H1 (cell line): Measurements from ENCODE around the gene LMBR1. TPM values are rescaled to one million over a fixed set of nuclear protein-coding genes. Genes with fewer than 3 reads are reported as not detected.
A peak's percentile ranks its signal among the peaks of the same experiment; 100 is the strongest.

ENCODE experiments used
- CTCF ChIA-PET: fragments of 300-600 bp; sonication (Branson Sonifier 250); formaldehyde crosslinking; loops from one replicate; lab custom pipeline; 2021; ENCODE audit not compliant: partially characterized antibody; lab: Charles Lee
- POLR2A ChIA-PET: fragments of 300-600 bp; sonication (Branson Sonifier 250); formaldehyde crosslinking; loops from one replicate; lab custom pipeline; 2021; ENCODE audit warnings: inconsistent platforms; ENCODE audit not compliant: partially characterized antibody; lab: Charles Lee
- DNase-seq, 2 experiments: peaks; one replicate each; pipeline versions ENCODE4 v3.0.0 to v3.0.0-alpha.2; 2010 to 2022; ENCODE audit warnings: low spot score in 2 of 2, low read depth in 1 of 2, mixed read lengths in 1 of 2
- FAIRE-seq: peaks from 2 replicates; lab custom pipeline; 2011; peaks lifted over from hg19 to GRCh38; lab: Jason Lieb, UNC
- H2AFZ ChIP-seq: 2 replicates; pipeline ENCODE4 v1.8.1; 2012; ENCODE audit warnings: low read length, inconsistent platforms
- H2AK5ac ChIP-seq: 2 replicates; pipeline ENCODE4 v1.6.1; 2013; ENCODE audit warnings: low read depth, low read length
- H2BK120ac ChIP-seq: replicated peaks from 2 replicates; pipeline ENCODE3; 2013; ENCODE audit warnings: low read depth, low read length, inconsistent platforms
- H2BK12ac ChIP-seq: 2 replicates; pipeline ENCODE4 v1.6.1; 2013; ENCODE audit warnings: low read depth, low read length
- H2BK15ac ChIP-seq: 2 replicates; pipeline ENCODE4 v1.6.1; 2013; ENCODE audit warnings: low read length
- H2BK20ac ChIP-seq: 2 replicates; pipeline ENCODE4 v1.6.1; 2013; ENCODE audit warnings: low read length
- H2BK5ac ChIP-seq: 2 replicates; pipeline ENCODE4 v1.6.1; 2013; ENCODE audit warnings: low read depth, low read length
- H3K14ac ChIP-seq: 2 replicates; pipeline ENCODE4 v1.6.1; 2013; ENCODE audit warnings: inconsistent platforms; ENCODE audit not compliant: insufficient read length
- H3K18ac ChIP-seq: 2 replicates; pipeline ENCODE4 v1.6.1; 2013; ENCODE audit warnings: low read length; ENCODE audit errors: extremely low read depth
- H3K23ac ChIP-seq: 2 replicates; pipeline ENCODE4 v1.6.1; 2013; ENCODE audit warnings: inconsistent platforms; ENCODE audit not compliant: insufficient read length
- H3K23me2 ChIP-seq: 2 replicates; pipeline ENCODE4 v1.6.1; 2013; ENCODE audit warnings: low read depth, low read length
- H3K27ac ChIP-seq: 2 replicates; pipeline ENCODE4 v1.6.1; 2011; ENCODE audit warnings: low read depth, low read length, inconsistent platforms
- H3K27me3 ChIP-seq, 4 experiments: replicated peaks in 1 of 4; 1 replicate in 1 of 4; 2 replicates in 3 of 4; pipeline versions ENCODE4 v1.6.1 to v1.8.1; 2011 to 2013; ENCODE audit warnings: low read length in 3 of 4, mild to moderate bottlenecking in 3 of 4, inconsistent platforms in 2 of 4, mixed read lengths in 2 of 4, moderate library complexity in 1 of 4; ENCODE audit not compliant: control insufficient read depth in 3 of 4, insufficient read depth in 3 of 4; ENCODE audit errors: extremely low read depth in 1 of 4
- H3K36me3 ChIP-seq, 4 experiments: 2 replicates each; pipeline versions ENCODE4 v1.6.1 to v1.8.1; 2011 to 2013; ENCODE audit warnings: mild to moderate bottlenecking in 4 of 4, low read length in 3 of 4, moderate library complexity in 2 of 4, control low read depth in 1 of 4, inconsistent platforms in 1 of 4; ENCODE audit not compliant: insufficient read depth in 4 of 4, control insufficient read depth in 2 of 4
- H3K4ac ChIP-seq: replicated peaks from 2 replicates; pipeline ENCODE3; 2013; ENCODE audit warnings: low read length, low read depth, mixed read lengths, inconsistent platforms; ENCODE audit not compliant: insufficient read length
- H3K4me1 ChIP-seq, 4 experiments: replicated peaks in 1 of 4; 1 replicate in 1 of 4; 2 replicates in 3 of 4; pipeline versions ENCODE4 v1.6.1 to v1.8.1; 2011 to 2013; ENCODE audit warnings: low read length in 3 of 4, inconsistent platforms in 2 of 4, mixed read lengths in 1 of 4; ENCODE audit not compliant: insufficient read depth in 4 of 4, control insufficient read depth in 3 of 4
- H3K4me2 ChIP-seq, 2 experiments: 2 replicates each; pipeline versions ENCODE4 v1.6.1 to v1.8.1; 2011 to 2013; ENCODE audit warnings: low read depth in 2 of 2, low read length in 2 of 2, control low read depth in 1 of 2, inconsistent platforms in 1 of 2, mild to moderate bottlenecking in 1 of 2; ENCODE audit not compliant: insufficient read depth in 1 of 2
- H3K4me3 ChIP-seq, 4 experiments: fragments of 200-600, 300-600 bp in 1 of 4; sonication (generic), shearing (Covaris generic), sonication (Bioruptor Twin) in 1 of 4; 2 replicates each; pipeline versions ENCODE4 v1.5.1 to v1.8.1; 2011 to 2016; ENCODE audit warnings: low read length in 4 of 4, low read depth in 3 of 4, control low read depth in 2 of 4, inconsistent platforms in 2 of 4, mild to moderate bottlenecking in 2 of 4, mixed read lengths in 1 of 4, moderate library complexity in 1 of 4; ENCODE audit not compliant: insufficient read depth in 2 of 4; ENCODE audit errors: extremely low read depth in 1 of 4
- H3K56ac ChIP-seq: replicated peaks from 2 replicates; pipeline ENCODE3; 2013; ENCODE audit warnings: low read depth, mild to moderate bottlenecking, mixed read lengths, low read length, inconsistent platforms; ENCODE audit not compliant: insufficient read length
- H3K79me1 ChIP-seq: 2 replicates; pipeline ENCODE4 v1.6.1; 2013; ENCODE audit warnings: low read depth, low read length, control low read depth
- H3K79me2 ChIP-seq, 2 experiments: 2 replicates each; pipeline versions ENCODE4 v1.6.1 to v1.8.1; 2012 to 2013; ENCODE audit warnings: low read length in 2 of 2, mild to moderate bottlenecking in 2 of 2, inconsistent platforms in 1 of 2; ENCODE audit not compliant: insufficient read depth in 2 of 2, control insufficient read depth in 1 of 2
- H3K9ac ChIP-seq, 4 experiments: replicated peaks in 1 of 4; 1 replicate in 1 of 4; 2 replicates in 3 of 4; pipeline versions ENCODE4 v1.6.1 to v1.8.1; 2011 to 2013; ENCODE audit warnings: low read depth in 3 of 4, low read length in 3 of 4, control low read depth in 2 of 4, mild to moderate bottlenecking in 2 of 4, moderate library complexity in 2 of 4, inconsistent platforms in 1 of 4; ENCODE audit errors: extremely low read depth in 1 of 4
- H3K9me3 ChIP-seq, 2 experiments: 2 replicates each; pipeline versions ENCODE4 v1.6.1 to v1.8.1; 2012 to 2013; ENCODE audit warnings: mild to moderate bottlenecking in 2 of 2, moderate library complexity in 2 of 2, control low read depth in 1 of 2, inconsistent platforms in 1 of 2, low read depth in 1 of 2, low read length in 1 of 2, mixed read lengths in 1 of 2; ENCODE audit not compliant: insufficient read depth in 2 of 2
- H4K20me1 ChIP-seq, 2 experiments: replicated peaks in 1 of 2; 2 replicates each; pipeline versions ENCODE3 to v1.8.1; 2011 to 2013; ENCODE audit warnings: inconsistent platforms in 2 of 2, low read length in 2 of 2, mild to moderate bottlenecking in 1 of 2; ENCODE audit not compliant: insufficient read depth in 2 of 2, control insufficient read depth in 1 of 2
- H4K5ac ChIP-seq: 2 replicates; pipeline ENCODE4 v1.6.1; 2013; ENCODE audit warnings: low read length, low read depth, mixed read lengths, inconsistent platforms; ENCODE audit not compliant: insufficient read length
- H4K8ac ChIP-seq: 2 replicates; pipeline ENCODE4 v1.8.0; 2013; ENCODE audit warnings: mild to moderate bottlenecking, moderate library complexity, low read length, inconsistent platforms; ENCODE audit not compliant: insufficient read depth; ENCODE audit errors: extremely low read depth
- H4K91ac ChIP-seq: replicated peaks from 2 replicates; pipeline ENCODE3; 2013; ENCODE audit warnings: low read length, mixed read lengths, inconsistent platforms; ENCODE audit not compliant: insufficient read length
- CEBPB ChIP-seq: IDR thresholded peaks from 2 replicates; pipeline ENCODE4 v1.6.1; 2012; ENCODE audit warnings: low read depth, low read length
- RAD21 ChIP-seq, 2 experiments: IDR thresholded peaks in 1 of 2; conservative IDR thresholded peaks in 1 of 2; 2 replicates each; pipeline ENCODE4 v1.6.1; 2011; ENCODE audit warnings: low read depth in 2 of 2, low read length in 2 of 2, improper control_type of control experiment in 1 of 2, inconsistent platforms in 1 of 2, mild to moderate bottlenecking in 1 of 2, moderate library complexity in 1 of 2
- WGBS, 2 experiments: shearing (Covaris generic) in 1 of 2; methylation state at CpG; one replicate each; pipeline versions ENCODE4 v1.1.6 to v1.1.7; 2013 to 2015; ENCODE audit warnings: low lambda C conversion rate in 2 of 2, mixed read lengths in 2 of 2, inconsistent platforms in 1 of 2, low coverage in 1 of 2, missing lambda C conversion rate in 1 of 2; ENCODE audit not compliant: insufficient replicate concordance in 2 of 2, insufficient coverage in 1 of 2, insufficient read length in 1 of 2; ENCODE audit errors: extremely low coverage in 1 of 2, missing lambda C conversion rate in 1 of 2; 5-methylcytosine and 5-hydroxymethylcytosine counted together
- polyA plus RNA-seq, 7 experiments: library from polyadenylated mRNA; depleted of rRNA in 3 of 7; stranded (reverse) in 5 of 7; unstranded in 2 of 7; fragments of >200 nt in 5 of 7; fragments of 200-250 nt in 2 of 7; gene quantifications; 1 replicate in 5 of 7; 2 replicates in 1 of 7; 4 replicates in 1 of 7; pipeline versions ENCODE4 v1.2.1 to v1.2.3, GENCODE V29; 2011 to 2013; ENCODE audit warnings: missing spikeins in 2 of 7, mixed read lengths in 2 of 7
- total RNA-seq: library from RNA; stranded (reverse); fragmentation: NEBNext Ultra II Directional; extraction: Animal tissue kit (Norgen Biotek cat#: 25700); gene quantifications from 2 replicates; pipeline ENCODE4 v1.2.1, GENCODE V29; 2021
- TF ChIP-seq, protein P1 (sequence below), 3 experiments: IDR thresholded peaks; 1 replicate in 2 of 3; 2 replicates in 1 of 3; pipeline versions ENCODE4 v1.5.1 to v1.6.1; 2011; ENCODE audit warnings: low read length in 3 of 3, mild to moderate bottlenecking in 3 of 3, inconsistent platforms in 2 of 3, low read depth in 1 of 3, moderate library complexity in 1 of 3; ENCODE audit not compliant: insufficient read depth in 1 of 3; ENCODE audit errors: control extremely low read depth in 1 of 3

Gene LMBR1
- total and polyA plus RNA-seq, 2 of the 8 experiments (the other 6 are each of a cell fraction or from before 2014, with no cell fraction given) = 15.1 to 70.4 TPM

DNA sequence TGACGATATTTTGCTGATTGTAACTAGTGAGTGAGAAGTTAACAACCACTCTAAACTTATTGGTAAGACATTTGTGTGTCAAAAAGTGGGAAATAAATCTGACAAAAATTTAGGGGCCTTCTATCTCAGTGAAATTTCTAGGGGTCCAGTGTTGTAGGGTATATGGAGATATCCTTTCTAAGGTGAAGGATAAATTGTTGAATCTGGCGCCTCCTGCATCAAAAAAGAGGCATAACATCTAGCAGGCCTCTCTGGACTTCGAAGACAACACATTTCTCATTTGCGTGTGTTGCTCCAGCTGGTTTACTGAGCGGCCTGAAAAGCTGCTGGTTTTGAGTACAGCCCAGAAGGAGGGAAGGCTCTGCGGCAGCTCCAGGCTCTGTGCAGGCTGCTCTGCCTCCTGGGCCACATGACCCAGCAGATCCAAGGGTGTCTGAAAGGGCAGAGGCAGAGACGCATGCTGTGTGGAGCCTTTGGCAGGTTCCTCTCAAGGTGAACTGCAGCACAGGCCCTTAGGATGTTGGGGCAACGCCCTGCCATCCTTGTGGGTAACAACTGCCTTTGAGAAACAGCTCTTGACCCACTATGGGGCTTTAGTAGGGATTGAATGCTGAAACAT, 72.4 kb downstream of the LMBR1 start:
- no peak overlapping the region for H3K9ac ChIP-seq
- H3K27ac ChIP-seq = no peak overlapping the region
- H3K4me3 ChIP-seq = no peak overlapping the region
- H3K36me3 ChIP-seq = no peaks in the 10 kb centered on the region; a peak in 1 of 8 replicates
- no peaks in the 10 kb centered on the region for H3K79me2 ChIP-seq
- H3K27me3 ChIP-seq = no peaks in the 10 kb centered on the region
- TF ChIP-seq CEBPB (no peak), RAD21 (IDR thresholded peaks at IDR 0.05 in 1 of 2, conservative IDR thresholded peaks at IDR 0.05 in 1 of 2; ENCODE audit: low read depth in 2 of 2, low read length in 2 of 2) (peak; percentile 35 to 42; a peak in 3 of 4 replicates)
- TF ChIP-seq, protein P1, sequence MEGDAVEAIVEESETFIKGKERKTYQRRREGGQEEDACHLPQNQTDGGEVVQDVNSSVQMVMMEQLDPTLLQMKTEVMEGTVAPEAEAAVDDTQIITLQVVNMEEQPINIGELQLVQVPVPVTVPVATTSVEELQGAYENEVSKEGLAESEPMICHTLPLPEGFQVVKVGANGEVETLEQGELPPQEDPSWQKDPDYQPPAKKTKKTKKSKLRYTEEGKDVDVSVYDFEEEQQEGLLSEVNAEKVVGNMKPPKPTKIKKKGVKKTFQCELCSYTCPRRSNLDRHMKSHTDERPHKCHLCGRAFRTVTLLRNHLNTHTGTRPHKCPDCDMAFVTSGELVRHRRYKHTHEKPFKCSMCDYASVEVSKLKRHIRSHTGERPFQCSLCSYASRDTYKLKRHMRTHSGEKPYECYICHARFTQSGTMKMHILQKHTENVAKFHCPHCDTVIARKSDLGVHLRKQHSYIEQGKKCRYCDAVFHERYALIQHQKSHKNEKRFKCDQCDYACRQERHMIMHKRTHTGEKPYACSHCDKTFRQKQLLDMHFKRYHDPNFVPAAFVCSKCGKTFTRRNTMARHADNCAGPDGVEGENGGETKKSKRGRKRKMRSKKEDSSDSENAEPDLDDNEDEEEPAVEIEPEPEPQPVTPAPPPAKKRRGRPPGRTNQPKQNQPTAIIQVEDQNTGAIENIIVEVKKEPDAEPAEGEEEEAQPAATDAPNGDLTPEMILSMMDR (IDR thresholded peaks at IDR 0.05; ENCODE audit: control extremely low read depth in 1 of 3, insufficient read depth in 1 of 3, low read depth in 1 of 3, low read length in 3 of 3) = peak in 2 of 3 experiments; percentile 24 to 58; a peak in 2 of 4 replicates
- H2BK20ac ChIP-seq = no peak overlapping the region
- WGBS, 2 experiments = 87% methylated on average over 8 of the region's 8 CpGs; no CpG with 5 or more reads in 1 of the 2 experiments
- H3K14ac ChIP-seq = no peak overlapping the region
- H4K5ac ChIP-seq = no peak overlapping the region
- peak overlapping the region; percentile 28; the same call in 1 of the 2 replicates for H2BK5ac ChIP-seq
- no peak overlapping the region for H2AFZ ChIP-seq
- CTCF ChIA-PET = interaction anchor here (0.8 to 2.5 kb wide), 26 partner anchors 8 to 609 kb away, joined by 3 to 10 read pairs (median 4); no protein-coding TSS in a partner anchor
- H3K9me3 ChIP-seq = no peaks in the 10 kb centered on the region
- H3K23ac ChIP-seq = no peak overlapping the region
- H2BK12ac ChIP-seq = no peak overlapping the region
- no peaks in the 10 kb centered on the region for H3K79me1 ChIP-seq
- no peak overlapping the region for H3K4ac ChIP-seq
- no peak overlapping the region for H2BK120ac ChIP-seq
- no peaks in the 10 kb centered on the region for H3K4me1 ChIP-seq
- H3K23me2 ChIP-seq = no peaks in the 10 kb centered on the region
- no peak overlapping the region for H2AK5ac ChIP-seq
- H3K56ac ChIP-seq = no peak overlapping the region
- no peak overlapping the region for H3K4me2 ChIP-seq
- no peak overlapping the region for H4K8ac ChIP-seq
- no peak overlapping the region for H3K18ac ChIP-seq
- H4K20me1 ChIP-seq = peaks cover 0 to 1% of the 10 kb centered on the region in 2 experiments
- H2BK15ac ChIP-seq = no peak overlapping the region
- FAIRE-seq (no peak), DNase-seq (no peak)
- no peak overlapping the region for H4K91ac ChIP-seq
- POLR2A ChIA-PET = no interaction called here
